GM13976 (cell line): ENCODE data around the gene TBC1D10B.

Source experiments
- DNase-seq: peaks from one replicate; pipeline ENCODE4 v3.0.0; 2012; ENCODE audit warnings: low spot score
- in situ Hi-C: fragments of 300-500 bp; cut with MboI; formaldehyde crosslinking; loops from one replicate; pipeline ENCODE4 v1.12.0; 2022; ENCODE audit warnings: low sequenced_read_pairs, mixed read lengths, inconsistent platforms; ENCODE audit not compliant: unreplicated experiment
- TF ChIP-seq, protein P1 (sequence below): IDR thresholded peaks from 2 replicates; pipeline ENCODE4 v1.5.1; 2012; ENCODE audit warnings: borderline replicate concordance, mild to moderate bottlenecking; ENCODE audit not compliant: insufficient read depth; ENCODE audit errors: extremely low read depth, missing control alignments, control extremely low read depth

Gene TBC1D10B

DNA sequence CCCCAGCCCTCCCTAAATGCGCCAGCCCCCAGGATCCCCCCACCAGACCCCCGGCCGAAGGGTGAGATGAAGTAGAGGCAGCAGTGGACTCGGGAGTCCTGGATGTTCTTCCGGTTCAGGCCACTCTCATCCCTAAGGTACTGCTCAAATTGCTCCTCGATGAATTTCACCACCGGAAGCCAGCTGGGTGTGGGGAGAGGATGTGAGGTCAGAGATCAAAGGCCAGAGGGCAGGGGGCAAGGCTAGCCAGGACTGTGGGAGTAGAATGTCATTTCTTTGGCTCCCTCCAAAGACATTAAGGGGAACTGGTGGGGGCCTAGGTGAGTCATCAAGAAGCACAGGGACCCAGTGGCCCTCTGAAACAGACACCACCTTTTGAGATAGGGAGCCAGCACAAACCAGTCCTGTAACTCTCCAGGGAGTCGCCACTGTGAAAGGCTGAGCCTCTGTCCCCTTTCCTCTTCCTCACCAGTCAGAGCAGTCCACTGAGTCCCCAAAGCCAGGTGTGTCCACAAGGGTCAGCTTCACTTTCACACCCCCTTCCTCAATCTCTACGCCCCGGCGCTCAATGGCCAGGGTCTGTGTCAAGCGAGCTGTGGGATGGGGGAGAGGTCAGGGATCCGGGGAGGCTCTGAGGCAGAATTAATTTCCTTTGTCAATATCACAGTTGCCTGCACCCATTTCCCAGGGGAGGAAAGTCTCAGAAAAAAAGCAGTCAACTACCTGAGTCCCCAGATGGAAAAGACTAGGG lies 11.2 kb upstream of the TBC1D10B start:
- TF ChIP-seq, protein P1, sequence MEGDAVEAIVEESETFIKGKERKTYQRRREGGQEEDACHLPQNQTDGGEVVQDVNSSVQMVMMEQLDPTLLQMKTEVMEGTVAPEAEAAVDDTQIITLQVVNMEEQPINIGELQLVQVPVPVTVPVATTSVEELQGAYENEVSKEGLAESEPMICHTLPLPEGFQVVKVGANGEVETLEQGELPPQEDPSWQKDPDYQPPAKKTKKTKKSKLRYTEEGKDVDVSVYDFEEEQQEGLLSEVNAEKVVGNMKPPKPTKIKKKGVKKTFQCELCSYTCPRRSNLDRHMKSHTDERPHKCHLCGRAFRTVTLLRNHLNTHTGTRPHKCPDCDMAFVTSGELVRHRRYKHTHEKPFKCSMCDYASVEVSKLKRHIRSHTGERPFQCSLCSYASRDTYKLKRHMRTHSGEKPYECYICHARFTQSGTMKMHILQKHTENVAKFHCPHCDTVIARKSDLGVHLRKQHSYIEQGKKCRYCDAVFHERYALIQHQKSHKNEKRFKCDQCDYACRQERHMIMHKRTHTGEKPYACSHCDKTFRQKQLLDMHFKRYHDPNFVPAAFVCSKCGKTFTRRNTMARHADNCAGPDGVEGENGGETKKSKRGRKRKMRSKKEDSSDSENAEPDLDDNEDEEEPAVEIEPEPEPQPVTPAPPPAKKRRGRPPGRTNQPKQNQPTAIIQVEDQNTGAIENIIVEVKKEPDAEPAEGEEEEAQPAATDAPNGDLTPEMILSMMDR, result no peak
- in situ Hi-C loops, result no loop called here
- no peak for DNase-seq

DNA sequence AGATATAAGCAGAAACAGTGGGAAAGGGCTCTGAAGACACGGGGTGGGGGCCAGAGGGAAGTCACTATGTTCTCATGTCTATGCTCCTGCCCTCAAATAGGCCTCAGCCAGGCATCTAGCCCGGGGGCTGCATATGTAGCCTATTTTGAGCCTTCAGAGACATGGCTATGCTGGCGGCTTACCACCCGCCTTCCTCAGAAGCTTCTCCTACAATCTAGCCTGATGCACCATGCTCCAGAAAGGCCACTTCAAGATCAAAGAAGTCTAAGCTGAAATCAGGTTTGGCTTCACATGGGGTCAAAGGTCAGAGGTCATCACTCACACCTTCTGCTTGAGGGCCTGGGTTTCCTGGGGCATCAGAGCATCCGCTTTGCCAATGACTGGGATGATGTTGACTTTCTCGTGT lies 10.5 kb upstream of the TBC1D10B start:
- in situ Hi-C loops, result no loop called here
- TF ChIP-seq, protein P1, result no peak
- no peak for DNase-seq

DNA sequence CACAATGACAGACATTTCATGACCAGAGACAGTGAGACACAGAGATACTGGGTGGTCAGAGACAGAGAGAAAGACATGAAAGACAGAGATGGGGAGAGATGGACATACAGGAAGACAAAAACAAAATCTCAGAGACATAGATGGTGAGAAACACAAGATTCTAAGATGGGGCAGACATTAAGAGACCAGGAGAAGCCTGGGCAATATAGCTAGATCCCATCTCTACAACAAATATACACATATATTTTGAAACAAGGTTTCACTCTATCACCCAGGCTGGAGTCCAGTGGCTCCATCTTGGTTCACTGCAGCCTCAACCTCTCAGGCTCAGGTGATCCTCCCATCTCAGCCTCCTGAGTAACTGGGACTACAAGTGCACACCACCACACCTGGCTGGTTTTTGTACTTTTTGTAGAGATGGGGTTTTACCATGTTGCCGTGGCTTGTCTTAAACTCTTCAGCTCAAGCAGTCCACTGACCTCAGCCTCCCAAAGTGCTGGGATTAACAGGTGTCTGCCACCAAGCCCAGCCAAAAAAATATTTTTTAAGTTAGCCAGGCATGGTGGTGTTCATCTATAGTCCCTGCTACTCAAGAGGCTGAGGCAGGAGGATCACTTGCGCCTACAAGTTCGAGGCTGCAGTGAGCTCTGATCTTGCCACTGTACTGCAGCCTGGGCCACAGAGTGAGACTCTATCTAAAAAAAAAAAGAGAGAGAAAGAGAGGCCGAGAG lies 9.9 kb upstream of the TBC1D10B start:
- in situ Hi-C loops, result no loop called here
- DNase-seq, result no peak
- TF ChIP-seq, protein P1, result no peak

DNA sequence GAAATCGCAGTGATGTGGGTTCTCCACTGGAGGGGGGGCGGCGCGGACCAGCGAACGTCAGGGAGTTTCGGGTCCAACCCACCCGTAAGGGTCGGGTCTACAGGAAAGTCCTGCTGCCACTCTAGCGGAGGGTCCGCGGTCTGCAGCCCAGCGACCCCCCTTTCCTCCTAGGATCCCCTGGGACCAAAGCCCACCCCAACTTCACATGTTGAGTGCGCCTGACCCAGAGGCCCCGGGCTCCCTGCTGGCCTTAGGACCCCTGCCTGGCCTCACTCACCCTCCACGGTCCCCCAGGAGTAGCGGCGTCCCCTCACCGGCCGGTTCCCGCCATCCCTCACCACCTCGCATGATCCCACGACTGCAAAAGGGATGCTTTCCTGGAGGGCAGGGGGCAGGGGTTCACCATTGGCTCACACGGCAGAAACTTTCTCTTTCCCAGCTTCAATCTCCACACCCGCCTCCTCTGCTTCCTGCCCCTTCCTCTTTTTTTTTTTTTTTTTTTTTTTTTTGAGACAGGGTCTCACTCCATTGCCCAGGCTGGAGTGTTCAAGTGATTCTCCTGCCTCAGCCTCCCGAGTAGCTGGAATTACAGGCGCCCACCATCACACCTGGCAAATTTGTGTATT lies 9.0 kb upstream of the TBC1D10B start:
- no peak for DNase-seq
- in situ Hi-C loops, result no loop called here
- TF ChIP-seq, protein P1, result no peak

DNA sequence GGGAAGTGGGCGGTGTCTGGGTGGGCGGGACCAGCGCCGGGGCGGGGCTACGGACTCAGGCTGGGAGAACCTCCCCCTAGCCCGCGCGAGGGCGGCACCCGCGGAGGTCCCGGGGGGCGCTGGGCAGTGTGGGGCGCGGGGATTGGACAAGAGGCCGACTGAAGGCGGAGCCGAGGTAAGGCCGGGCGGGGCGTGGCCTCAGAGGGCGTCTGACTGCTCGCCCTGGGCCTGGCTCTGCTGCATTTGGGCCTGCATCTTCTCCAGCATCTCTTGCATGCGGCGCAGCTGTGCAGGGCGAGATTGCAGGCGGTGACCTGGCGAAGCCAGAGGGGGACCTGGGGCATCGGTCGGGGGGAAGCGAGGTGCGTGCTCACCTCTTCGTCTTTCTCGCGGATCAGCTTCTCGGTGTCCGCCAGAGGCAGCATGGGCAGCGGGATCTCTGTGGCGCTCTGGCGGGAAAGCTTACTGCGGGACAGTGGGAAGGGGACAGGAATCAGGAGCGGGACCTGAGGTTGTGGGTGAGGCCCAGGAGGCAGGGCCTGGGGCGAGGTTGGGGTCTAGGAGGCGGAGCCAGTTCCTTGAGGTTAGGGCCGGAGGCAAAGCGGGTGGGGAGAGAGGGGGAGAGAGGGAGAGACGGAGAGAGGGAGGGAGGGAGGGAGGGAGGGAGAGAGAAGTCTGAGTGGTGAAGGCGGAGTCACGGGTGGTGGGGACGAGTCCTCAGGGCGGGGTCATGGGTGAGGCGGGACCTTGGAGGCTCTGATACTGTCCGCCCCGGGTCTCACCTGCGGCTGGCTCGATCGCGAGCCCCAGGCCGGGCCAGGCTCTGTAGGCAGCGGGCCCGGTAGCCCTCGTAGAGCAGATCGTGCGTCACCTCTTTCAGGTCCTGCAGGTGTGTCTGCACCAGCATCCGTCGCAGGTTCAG lies 8.2 kb upstream of the TBC1D10B start:
- TF ChIP-seq, protein P1, result no peak
- peak; percentile 99 for DNase-seq
- in situ Hi-C loops, result no loop called here

DNA sequence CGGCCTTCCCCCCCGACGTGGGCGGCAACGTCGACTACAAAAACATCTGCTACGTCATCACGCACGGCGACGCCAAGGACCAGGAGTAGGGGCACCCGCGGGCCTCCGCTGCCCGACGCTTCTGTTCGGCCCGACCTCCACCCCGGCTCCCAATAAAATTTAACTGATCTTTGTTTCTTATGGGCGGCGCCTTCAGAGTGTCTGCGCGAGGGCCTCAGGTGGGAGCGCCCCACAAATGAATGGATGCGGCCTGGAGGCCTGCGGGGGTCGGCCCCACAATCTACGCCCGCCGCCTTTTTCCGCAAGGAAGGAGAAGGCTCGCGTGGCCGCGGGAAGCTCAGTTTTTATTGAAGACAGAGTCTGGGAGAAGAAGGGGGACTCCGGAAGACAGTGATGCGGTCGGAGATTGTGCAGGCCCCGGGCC lies 7.5 kb upstream of the TBC1D10B start:
- DNase-seq, result peak; percentile 82
- in situ Hi-C loops, result no loop called here
- TF ChIP-seq, protein P1, result no peak
